Activated naive CD4-positive, alpha-beta T cell treated with anti-CD3 and anti-CD28 coated beads for 36 hours (primary cell): ENCODE measurements around the gene PIKFYVE. TPM values are rescaled to one million over a fixed set of nuclear protein-coding genes. Genes with fewer than 3 reads are reported as not detected.

Experiments used
- CTCF ChIA-PET: fragments of 350-600 bp; sonication (Branson Sonifier 250); formaldehyde crosslinking; loops from one replicate; lab custom pipeline; 2021; ENCODE audit warnings: antibody characterized with exemption; lab: Charles Lee
- DNase-seq: peaks from one replicate; pipeline ENCODE4 v3.0.0-alpha.2; 2020
- H3K27ac Mint-ChIP-seq: one replicate; pipeline ENCODE4 v1.8.0; 2021; ENCODE audit warnings: mild to moderate bottlenecking, mixed read lengths
- H3K27me3 Mint-ChIP-seq: one replicate; pipeline ENCODE4 v1.8.0; 2021; ENCODE audit warnings: low read depth, mixed read lengths
- H3K36me3 Mint-ChIP-seq: one replicate; pipeline ENCODE4 v1.8.0; 2021; ENCODE audit warnings: low read depth, mixed read lengths
- H3K4me1 Mint-ChIP-seq: one replicate; pipeline ENCODE4 v1.8.0; 2021; ENCODE audit warnings: low read depth, mixed read lengths
- H3K4me3 Mint-ChIP-seq: one replicate; pipeline ENCODE4 v1.8.0; 2021; ENCODE audit warnings: mild to moderate bottlenecking, moderate library complexity, mixed read lengths
- H3K9me3 Mint-ChIP-seq: one replicate; pipeline ENCODE4 v1.8.0; 2021; ENCODE audit warnings: mixed read lengths
- intact Hi-C: fragments of 100-400 bp; cut with micrococcal nuclease; formaldehyde crosslinking; loops from one replicate; pipeline ENCODE4 v1.15.1; 2023
- total RNA-seq, 2 experiments: library from RNA; stranded (reverse); gene quantifications; one replicate each; pipeline ENCODE4 v1.2.3, GENCODE V29; 2021

The PIKFYVE gene
- total RNA-seq, 2 experiments from 2014 or later = 20.2 to 22.4 TPM

DNA sequence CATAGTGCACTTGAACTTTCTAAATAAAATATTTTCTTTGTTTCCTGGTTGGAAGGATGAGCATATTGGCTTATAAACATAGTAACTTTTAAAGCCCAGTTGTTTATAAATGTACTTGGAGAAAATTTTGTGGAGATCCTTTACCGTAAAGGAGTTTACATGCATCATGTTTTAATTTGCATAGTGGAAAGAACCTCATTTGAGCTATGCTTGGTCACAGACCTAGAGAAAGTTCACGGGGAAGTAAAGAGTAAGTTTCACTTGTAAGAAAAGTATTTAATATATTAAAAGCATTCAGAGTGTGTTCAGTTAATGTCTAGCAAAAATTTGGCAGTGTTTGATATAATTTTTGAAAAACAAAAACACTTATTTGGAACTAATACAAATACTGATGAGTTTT, 45.3 kb downstream of the PIKFYVE start:
- Mint-ChIP-seq H3K36me3 (peaks cover 18% of the 10 kb centered on the region), H3K27me3 (no peaks in the 10 kb centered on the region), H3K4me3 (no peak overlapping the region), H3K27ac (no peak overlapping the region), H3K4me1 (peaks cover 15% of the 10 kb centered on the region), H3K9me3 (no peaks in the 10 kb centered on the region)
- CTCF ChIA-PET = interaction anchor here (0.6 kb wide), 1 partner anchor 59 kb away, joined by 3 read pairs; no protein-coding TSS in a partner anchor
- no peak for DNase-seq
- intact Hi-C loops = no loop called here

DNA sequence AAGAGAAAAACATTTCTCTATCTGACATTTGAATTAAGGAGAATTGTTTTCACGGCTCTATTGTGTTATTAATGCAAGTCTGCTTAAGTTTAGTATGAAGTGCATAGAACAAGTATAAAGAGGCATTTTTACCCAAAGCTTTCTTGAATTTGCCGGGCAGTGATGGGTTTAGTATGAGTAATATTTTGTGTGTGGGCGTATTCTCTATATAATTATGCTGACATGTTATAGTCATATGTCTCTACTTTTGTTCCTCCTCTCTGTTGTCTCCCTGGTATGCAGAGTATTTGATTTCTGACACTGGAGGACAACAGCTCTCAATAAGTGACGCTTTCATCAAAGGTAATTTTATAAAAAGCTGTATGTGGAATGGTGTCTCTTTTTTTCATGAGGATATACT, 45.9 kb downstream of the PIKFYVE start:
- Mint-ChIP-seq H3K27me3 (no peaks in the 10 kb centered on the region), H3K4me1 (peaks cover 15% of the 10 kb centered on the region), H3K4me3 (no peak overlapping the region), H3K27ac (no peak overlapping the region), H3K36me3 (peaks cover 21% of the 10 kb centered on the region), H3K9me3 (no peaks in the 10 kb centered on the region)
- CTCF ChIA-PET = no interaction called here
- no peak for DNase-seq
- intact Hi-C loops = loop anchor here (2.0 kb wide), 1 partner anchor 45 kb away; the partner anchor contains the start of gene PIKFYVE

DNA sequence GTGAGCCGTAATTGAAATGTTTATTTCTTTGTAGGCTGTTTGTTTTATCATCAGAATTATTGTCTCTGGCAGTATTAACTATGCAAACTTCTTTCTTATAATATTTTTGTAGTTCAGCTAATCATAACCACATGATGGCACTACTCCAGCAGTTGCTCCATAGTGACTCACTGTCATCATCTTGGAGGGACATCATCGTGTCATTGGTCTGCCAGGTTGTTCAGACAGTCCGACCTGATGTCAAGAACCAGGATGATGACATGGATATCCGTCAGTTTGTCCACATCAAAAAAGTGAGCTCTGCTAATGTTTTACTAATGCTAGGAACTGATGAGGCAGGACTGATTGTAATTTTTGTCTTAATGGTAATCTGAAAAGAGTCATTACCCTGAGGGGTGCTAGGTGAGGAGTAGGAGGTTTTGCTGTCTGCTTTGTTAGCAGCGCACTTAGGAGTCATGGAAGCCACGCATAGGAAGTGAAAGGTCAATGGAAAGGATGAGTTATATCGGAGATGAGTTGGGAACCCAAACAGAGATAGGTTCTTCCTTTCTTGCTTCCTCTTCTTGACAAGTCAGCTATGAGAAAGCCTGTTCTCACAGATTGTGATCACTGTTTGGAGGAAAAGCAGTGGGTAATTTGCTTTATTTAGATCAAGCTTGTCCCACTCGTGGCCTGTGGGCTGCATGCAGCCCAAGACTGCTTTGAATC, 49.2 kb downstream of the PIKFYVE start:
- intact Hi-C loops = no loop called here
- peaks cover 15% of the 10 kb centered on the region for H3K4me1 Mint-ChIP-seq
- H3K27me3 Mint-ChIP-seq = no peaks in the 10 kb centered on the region
- no peaks in the 10 kb centered on the region for H3K9me3 Mint-ChIP-seq
- no peak overlapping the region for H3K4me3 Mint-ChIP-seq
- H3K36me3 Mint-ChIP-seq = peaks cover 27% of the 10 kb centered on the region
- DNase-seq = no peak
- CTCF ChIA-PET = no interaction called here
- no peak overlapping the region for H3K27ac Mint-ChIP-seq

DNA sequence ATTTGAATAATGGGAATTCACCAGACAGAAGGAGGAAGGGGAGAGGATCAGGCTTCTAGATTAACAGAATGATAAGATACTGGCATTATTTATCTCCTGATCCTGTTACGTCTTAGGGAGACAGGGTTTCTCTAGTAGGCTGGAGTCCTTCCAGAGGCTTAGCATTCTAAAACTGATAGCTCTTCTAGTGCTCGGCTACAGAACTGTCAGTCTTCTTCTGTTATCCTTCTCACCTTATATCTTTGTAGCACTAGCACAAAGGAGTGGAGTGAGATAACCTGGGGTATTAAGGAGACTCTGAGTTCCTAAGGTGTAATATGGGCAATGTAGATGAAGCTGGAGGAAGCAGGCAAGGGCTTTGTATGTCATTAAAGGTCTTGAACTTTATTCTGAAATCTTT, 52.1 kb downstream of the PIKFYVE start:
- Mint-ChIP-seq H3K27me3 (no peaks in the 10 kb centered on the region), H3K9me3 (no peaks in the 10 kb centered on the region), H3K4me1 (peaks cover 1% of the 10 kb centered on the region), H3K27ac (no peak overlapping the region), H3K36me3 (peaks cover 32% of the 10 kb centered on the region), H3K4me3 (no peak overlapping the region)
- intact Hi-C loops = no loop called here
- DNase-seq = no peak
- CTCF ChIA-PET = interaction anchor here (0.6 kb wide), 1 partner anchor 143 kb away, joined by 3 read pairs; no protein-coding TSS in a partner anchor

DNA sequence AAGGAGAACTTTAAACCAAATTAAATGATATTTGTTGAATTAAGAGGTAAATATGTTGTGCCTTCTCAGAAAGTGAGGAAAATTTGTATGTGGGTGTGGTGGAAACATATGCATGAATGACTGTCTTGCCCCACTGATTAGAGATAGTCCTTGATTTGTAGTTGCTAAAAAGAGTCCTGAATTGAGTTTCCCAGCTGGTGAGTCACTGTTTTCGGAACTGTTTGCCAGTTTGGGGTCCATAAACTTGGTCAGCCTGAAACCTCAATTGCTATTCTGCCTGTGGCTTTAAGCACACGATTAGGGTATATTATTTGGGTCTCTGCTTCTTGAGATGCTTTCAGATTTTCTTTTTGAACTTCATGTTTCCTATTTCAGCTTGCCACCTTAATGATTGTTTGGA, 53.3 kb downstream of the PIKFYVE start:
- Mint-ChIP-seq H3K36me3 (peaks cover 38% of the 10 kb centered on the region), H3K9me3 (no peaks in the 10 kb centered on the region), H3K27me3 (no peaks in the 10 kb centered on the region), H3K4me1 (peaks cover 1% of the 10 kb centered on the region), H3K27ac (no peak overlapping the region), H3K4me3 (no peak overlapping the region)
- DNase-seq = no peak
- CTCF ChIA-PET = no interaction called here
- intact Hi-C loops = no loop called here

DNA sequence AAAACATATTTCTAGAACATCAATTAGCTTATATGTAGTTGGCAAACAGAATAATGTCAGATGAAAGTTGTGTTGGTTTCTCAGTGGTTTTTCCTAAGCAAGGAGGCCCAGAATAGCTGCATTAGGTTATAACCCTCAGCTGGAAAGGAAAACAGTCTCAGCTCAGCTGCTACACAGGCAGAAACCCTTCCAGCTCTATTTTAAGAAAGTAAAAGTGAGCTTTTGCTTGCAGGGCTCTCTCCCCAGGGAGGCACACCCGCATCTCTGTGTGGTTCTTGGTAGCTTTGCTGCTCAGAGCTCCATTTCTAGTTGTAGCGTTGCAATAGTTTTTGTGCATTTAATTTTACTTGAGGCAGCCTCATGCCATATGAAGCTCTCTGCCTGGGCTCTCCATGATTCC, 54.6 kb downstream of the PIKFYVE start:
- H3K9me3 Mint-ChIP-seq = no peaks in the 10 kb centered on the region
- no peaks in the 10 kb centered on the region for H3K27me3 Mint-ChIP-seq
- DNase-seq = no peak
- CTCF ChIA-PET = interaction anchor here (0.9 to 1.3 kb wide), 2 partner anchors 59 to 65 kb away, joined by 3 to 4 read pairs; no protein-coding TSS in a partner anchor
- peaks cover 37% of the 10 kb centered on the region for H3K36me3 Mint-ChIP-seq
- no peaks in the 10 kb centered on the region for H3K4me1 Mint-ChIP-seq
- no peak overlapping the region for H3K4me3 Mint-ChIP-seq
- no peak overlapping the region for H3K27ac Mint-ChIP-seq
- intact Hi-C loops = no loop called here

DNA sequence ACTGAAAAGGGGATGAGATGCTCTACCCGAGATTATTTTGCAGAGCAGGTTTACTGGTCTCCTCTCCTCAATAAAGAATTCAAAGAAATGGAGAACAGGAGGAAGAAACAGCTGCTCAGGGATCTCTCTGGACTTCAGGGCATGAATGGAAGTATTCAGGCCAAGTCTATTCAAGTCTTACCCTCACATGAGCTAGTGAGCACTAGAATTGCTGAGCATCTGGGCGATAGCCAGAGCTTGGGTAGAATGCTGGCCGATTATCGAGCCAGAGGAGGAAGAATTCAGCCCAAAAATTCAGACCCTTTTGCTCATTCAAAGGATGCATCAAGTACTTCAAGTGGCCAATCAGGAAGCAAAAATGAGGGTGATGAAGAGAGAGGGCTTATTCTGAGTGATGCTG, 60.0 kb downstream of the PIKFYVE start:
- H3K27me3 Mint-ChIP-seq = no peaks in the 10 kb centered on the region
- no peak overlapping the region for H3K27ac Mint-ChIP-seq
- no peaks in the 10 kb centered on the region for H3K4me1 Mint-ChIP-seq
- no peaks in the 10 kb centered on the region for H3K9me3 Mint-ChIP-seq
- CTCF ChIA-PET = interaction anchor here (1.2 kb wide), 1 partner anchor 14 kb away, joined by 4 read pairs; no protein-coding TSS in a partner anchor
- intact Hi-C loops = no loop called here
- no peak for DNase-seq
- H3K36me3 Mint-ChIP-seq = peaks cover 31% of the 10 kb centered on the region
- H3K4me3 Mint-ChIP-seq = no peak overlapping the region

DNA sequence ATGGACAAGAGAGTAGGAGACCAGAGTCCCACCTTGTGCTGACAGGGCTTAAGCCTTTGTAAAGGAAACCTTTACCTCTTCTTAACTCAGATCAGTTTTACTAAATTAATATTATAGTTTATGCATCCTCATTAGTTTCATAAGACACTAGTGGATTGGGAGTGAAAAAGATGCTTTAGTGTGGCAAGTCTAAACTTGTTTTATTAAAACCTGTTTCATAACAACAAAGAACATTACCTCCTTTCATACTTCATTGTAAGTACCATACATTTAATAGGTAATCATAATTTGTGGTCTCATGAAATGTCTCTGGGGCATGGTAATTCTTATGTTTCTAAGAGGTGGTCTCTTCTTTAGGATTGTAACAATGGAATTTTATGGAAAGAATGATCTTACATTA, 63.4 kb downstream of the PIKFYVE start:
- no peak overlapping the region for H3K27ac Mint-ChIP-seq
- intact Hi-C loops = no loop called here
- H3K4me3 Mint-ChIP-seq = no peak overlapping the region
- H3K9me3 Mint-ChIP-seq = no peaks in the 10 kb centered on the region
- no peaks in the 10 kb centered on the region for H3K27me3 Mint-ChIP-seq
- peaks cover 18% of the 10 kb centered on the region for H3K36me3 Mint-ChIP-seq
- CTCF ChIA-PET = no interaction called here
- no peaks in the 10 kb centered on the region for H3K4me1 Mint-ChIP-seq
- no peak for DNase-seq

DNA sequence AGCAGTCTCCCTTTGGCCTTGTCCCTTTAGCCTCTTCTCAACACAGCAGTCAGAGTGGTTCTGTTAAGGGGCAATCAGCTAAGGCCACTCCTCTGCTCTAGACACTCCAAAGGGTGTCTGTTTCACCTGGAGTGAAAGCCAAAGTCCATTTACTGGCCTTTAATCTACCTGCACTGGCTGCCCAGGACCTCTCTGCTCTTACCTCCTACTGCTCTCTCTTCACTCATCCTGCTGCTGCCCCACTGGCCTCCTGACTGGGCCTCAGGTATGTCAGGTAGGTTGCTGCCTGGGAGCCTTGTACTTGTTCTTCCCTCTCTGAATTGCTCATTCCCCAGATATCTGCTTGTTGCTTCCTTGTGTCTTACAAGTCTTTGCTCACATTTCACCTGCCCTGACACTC, 68.2 kb downstream of the PIKFYVE start:
- peaks cover 10% of the 10 kb centered on the region for H3K36me3 Mint-ChIP-seq
- CTCF ChIA-PET = no interaction called here
- H3K27me3 Mint-ChIP-seq = no peaks in the 10 kb centered on the region
- no peak for DNase-seq
- intact Hi-C loops = no loop called here
- no peak overlapping the region for H3K27ac Mint-ChIP-seq
- no peak overlapping the region for H3K4me3 Mint-ChIP-seq
- H3K4me1 Mint-ChIP-seq = no peaks in the 10 kb centered on the region
- no peaks in the 10 kb centered on the region for H3K9me3 Mint-ChIP-seq

DNA sequence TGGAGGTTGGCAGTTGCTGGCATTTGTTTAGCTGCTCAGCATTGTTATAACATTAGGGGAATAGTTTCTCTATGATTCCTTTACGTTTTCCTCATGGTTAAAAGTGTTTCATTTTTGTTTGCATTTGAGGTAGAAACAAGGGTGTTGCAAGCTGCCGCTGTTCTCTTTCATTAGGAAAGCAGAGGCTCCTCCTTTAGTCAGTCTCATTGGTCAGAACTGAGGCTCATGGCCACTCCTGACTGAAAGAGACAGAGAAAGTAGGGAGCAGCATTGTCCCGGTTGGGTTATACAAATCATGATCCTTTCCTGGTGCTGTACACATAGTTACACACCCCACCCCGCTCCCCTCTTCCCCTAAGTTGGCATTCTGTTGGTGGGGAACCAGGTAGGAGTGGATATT, 80.7 kb downstream of the PIKFYVE start:
- CTCF ChIA-PET = interaction anchor here (0.8 to 1.0 kb wide), 2 partner anchors 27 to 171 kb away, joined by 3 read pairs; no protein-coding TSS in a partner anchor

DNA sequence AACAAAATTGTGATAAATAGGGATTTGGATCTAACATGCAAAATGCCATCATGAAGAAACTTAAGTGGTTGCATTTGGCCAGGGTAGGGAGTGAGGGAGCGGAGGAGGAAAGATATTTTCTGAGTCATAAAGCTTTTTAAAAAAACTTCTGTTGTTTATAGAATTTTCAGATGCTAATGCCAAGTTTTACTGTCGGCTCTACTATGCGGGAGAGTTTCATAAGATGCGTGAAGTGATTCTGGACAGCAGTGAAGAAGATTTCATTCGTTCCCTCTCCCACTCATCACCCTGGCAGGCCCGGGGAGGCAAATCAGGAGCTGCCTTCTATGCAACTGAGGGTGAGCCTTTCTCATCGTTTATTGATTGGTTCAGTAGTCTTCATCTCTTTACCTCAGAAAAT, 84.6 kb downstream of the PIKFYVE start:
- H3K4me1 Mint-ChIP-seq = no peaks in the 10 kb centered on the region
- H3K4me3 Mint-ChIP-seq = no peak overlapping the region
- H3K27me3 Mint-ChIP-seq = no peaks in the 10 kb centered on the region
- intact Hi-C loops = no loop called here
- no peak overlapping the region for H3K27ac Mint-ChIP-seq
- H3K9me3 Mint-ChIP-seq = no peaks in the 10 kb centered on the region
- DNase-seq = no peak
- H3K36me3 Mint-ChIP-seq = peaks cover 24% of the 10 kb centered on the region
- CTCF ChIA-PET = interaction anchor here (0.7 kb wide), 1 partner anchor 81 kb away, joined by 3 read pairs; no protein-coding TSS in a partner anchor

More for the DNA sequence above, 80.7 kb downstream of the PIKFYVE start:
- Mint-ChIP-seq H3K27me3 (no peaks in the 10 kb centered on the region), H3K36me3 (peaks cover 24% of the 10 kb centered on the region), H3K27ac (no peak overlapping the region), H3K4me1 (no peaks in the 10 kb centered on the region), H3K9me3 (no peaks in the 10 kb centered on the region), H3K4me3 (no peak overlapping the region)
- intact Hi-C loops = no loop called here
- DNase-seq = no peak

DNA sequence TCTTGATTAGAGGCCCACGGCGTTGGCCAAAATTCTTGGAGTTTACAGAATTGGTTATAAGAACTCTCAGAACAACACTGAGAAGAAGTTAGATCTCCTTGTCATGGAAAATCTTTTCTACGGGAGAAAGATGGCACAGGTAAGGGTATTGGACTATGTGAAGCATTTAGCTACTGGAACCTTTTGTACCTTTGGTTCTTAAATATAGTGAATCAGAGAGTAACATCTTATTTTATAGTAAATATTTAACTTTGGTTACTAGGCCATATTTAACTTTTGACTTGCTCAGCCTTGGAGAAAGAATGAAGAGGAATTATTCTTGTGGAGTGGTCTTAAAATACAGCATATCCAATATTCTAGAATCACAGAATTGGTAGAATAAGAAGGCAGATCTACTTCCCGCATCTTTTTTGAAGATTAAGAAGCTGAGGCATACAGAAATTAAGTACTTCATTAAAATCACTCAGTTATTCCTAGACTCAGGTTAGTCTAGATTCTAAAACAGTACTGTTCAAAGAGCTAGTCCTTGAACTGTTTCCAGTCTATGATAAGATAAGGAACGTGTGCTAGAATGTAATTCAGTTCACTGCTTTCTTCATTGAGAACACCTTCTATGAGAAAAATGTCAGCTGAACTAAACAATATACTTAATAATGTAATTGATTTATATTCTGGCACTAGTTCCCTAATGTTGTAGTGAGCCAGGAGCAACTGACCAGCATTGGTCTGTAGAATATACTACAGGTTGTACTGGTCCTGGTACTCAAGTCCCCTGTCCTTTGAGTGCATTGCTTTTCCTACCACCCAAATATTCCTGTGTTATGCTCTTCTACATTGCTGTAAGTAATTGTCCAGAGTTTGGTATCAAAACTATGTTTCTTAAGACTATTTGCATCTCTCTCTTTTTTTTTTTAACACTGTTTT, 86.9 kb downstream of the PIKFYVE start:
- intact Hi-C loops = no loop called here

More for the DNA sequence above, 86.9 kb downstream of the PIKFYVE start:
- H3K4me1 Mint-ChIP-seq = peaks cover 2% of the 10 kb centered on the region
- DNase-seq = no peak
- no peaks in the 10 kb centered on the region for H3K27me3 Mint-ChIP-seq
- no peaks in the 10 kb centered on the region for H3K9me3 Mint-ChIP-seq
- H3K4me3 Mint-ChIP-seq = no peak overlapping the region
- H3K27ac Mint-ChIP-seq = no peak overlapping the region
- peaks cover 24% of the 10 kb centered on the region for H3K36me3 Mint-ChIP-seq
- CTCF ChIA-PET = no interaction called here
